ENCODE data around the gene TMEM167A.

TMEM167A gene, protein sequence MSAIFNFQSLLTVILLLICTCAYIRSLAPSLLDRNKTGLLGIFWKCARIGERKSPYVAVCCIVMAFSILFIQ
- 56.0 to 74.2 reads per million in 2 donors for total RNA-seq

DNA sequence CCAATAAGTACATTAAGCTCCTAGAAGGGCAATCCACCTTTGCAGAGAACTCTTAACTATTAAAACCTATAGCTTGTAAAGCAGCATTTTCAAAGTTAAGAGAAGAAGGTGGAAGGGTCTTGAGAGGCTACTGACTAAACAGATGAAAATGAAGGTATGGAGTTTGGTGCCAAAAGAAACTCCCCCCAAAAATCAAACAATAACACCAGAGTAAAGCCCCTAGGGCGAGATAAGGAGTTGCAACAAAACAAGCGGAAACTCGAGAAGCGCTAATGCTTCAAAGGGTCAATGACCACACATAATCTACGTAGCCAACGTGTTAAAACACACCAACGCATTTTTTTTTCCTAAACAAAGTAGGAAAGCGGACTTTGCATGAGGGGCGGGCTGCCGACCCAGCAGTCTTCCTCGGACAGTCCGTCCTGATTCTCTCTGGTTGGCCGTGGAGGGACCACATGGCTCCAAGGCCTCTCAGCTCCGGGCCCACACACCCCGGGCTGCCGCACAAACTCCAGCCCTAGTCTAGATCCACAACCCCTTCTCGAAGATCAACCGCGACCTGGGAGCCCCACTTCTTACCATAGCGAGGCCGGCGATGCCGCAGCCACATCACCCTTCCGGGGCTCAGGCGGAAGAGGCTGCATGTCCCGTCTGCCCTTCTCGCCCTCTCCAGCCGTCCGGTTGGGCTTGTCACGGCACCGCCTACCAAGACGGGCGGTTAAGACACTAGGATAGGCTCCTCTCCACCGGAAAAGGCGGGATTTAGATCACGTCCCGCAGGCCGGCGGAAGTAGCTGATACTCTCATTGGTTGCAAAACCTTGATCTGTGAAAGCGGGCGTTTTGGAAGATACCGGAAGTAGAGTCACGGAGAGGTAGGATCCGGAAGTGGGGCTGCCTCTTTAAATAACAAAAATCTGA, at the start of gene TMEM167A, which contains the start of gene XRCC4:
TMEM167A (minus strand) TSS at position 653 of the 920 bp plus-strand sequence; CDS start at position 582, 71 bp downstream.
XRCC4 (plus strand) TSS at position 806 of the 920 bp plus-strand sequence. CDS start 27,373 bp downstream, outside the sequence.
- DNase-seq, result peak; percentile 83

DNA sequence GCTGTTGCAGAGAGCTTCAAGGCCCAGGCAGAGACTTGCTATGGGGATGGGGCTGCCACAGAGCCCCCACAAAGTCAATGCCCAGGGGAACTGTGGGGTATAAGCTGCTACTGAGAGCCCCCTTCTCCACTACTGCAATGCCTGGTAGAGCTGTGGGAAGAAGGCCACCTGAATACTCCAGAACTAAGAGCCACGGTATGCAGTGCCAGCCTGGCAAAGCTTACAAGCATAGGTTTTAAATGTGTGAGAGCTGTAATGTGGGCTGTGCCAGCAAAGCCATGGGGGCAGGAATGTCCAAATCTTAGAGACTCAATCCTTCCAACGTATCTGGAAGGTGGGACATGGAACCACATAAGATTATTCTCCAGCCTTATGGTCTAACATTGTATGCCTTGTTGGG, 49.3 kb upstream of the TMEM167A start:
- no peak for DNase-seq

DNA sequence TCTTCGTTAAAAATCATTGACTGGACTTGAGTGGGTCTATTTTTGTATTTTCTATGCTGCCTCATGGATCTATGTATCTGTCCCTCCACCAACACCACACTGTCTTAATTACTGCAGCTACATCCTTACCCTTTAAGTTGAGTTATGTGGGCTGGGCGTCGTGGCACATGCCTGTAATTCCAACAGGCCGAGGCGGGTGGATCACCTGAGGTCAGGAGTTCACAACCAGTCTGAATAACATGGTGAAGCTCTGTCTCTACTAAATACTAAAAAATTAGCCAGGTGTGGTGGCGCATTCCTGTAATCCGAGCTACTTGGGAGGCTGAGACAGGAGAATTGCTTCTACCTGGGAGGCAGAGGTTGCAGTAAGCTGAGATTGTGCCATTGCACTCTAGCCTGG, 48.4 kb upstream of the TMEM167A start:
- no peak for DNase-seq

DNA sequence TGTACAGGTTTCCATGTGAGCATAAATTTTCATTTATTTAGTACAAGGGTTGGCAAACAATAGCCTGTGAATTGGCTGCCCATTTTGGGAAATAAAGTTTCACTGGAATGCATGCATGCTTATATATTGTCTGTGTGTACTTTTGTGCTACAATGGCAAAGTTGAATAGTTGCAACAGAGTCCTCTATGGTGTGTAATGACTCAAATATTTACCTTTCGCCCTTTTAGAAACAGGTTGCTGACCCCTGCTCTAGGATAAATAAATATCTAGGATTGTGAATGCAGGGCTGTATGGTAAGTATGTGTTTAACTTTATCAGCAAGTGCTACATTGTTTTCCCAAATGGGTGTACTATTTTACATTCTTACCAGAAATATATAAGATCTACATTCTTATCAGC, 47.4 kb upstream of the TMEM167A start:
- DNase-seq, result no peak

DNA sequence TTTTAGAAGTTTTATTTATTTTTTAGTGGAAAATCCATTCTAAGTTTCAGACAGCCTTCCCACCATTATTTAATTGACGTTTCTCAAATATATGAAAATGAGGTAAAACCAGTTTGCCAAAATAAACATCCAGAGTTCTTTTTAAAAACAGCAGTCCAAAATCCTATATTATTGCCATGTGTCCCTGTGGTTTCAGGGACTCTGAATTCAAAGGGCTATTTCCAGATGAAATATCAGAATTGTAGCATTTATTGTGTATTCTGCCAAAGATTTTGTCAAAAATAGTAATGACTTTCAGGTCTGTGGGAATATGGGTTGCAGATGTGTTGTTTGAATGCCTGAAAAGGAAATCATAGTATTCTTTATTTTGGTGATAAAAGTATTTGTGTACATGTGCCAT, 41.8 kb upstream of the TMEM167A start:
- DNase-seq, result no peak

DNA sequence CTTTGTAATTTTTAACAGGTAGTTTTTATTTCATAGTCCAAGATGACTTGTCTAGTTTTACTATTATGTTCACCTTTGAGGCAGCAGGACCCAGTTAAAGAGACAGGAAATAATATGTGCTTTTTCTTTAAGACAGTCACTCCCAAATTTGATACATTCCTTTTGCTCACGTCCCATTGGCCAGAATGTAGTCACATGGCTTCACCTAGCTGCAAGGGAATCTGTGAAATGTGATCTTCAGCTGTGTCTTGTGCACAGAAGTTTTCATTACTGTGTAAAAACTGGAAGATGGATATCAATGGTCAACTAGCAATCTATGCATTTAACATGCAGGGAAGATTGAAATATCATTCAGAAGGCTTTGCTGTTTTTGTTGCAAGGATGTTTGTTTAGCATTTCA, 41.3 kb upstream of the TMEM167A start:
- no peak for DNase-seq

DNA sequence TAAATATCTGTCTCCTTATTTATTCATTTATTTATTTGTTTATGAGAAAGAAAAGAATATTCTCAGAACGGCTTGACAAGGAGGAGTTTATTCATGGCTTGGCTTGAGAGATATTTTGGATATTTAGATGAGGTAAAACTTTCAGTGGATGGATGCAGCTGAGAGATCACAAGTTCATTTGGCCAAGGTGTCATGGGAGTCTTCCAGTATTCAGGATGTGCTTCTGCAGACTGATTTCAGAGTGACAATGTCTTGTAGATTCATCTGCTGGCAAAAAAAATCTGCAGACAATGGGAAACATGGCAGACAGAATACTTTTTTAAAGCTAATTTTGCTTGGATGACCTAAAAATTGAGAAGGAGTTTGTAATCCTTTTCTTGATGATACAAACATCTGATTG, 38.6 kb upstream of the TMEM167A start:
- DNase-seq, result no peak

DNA sequence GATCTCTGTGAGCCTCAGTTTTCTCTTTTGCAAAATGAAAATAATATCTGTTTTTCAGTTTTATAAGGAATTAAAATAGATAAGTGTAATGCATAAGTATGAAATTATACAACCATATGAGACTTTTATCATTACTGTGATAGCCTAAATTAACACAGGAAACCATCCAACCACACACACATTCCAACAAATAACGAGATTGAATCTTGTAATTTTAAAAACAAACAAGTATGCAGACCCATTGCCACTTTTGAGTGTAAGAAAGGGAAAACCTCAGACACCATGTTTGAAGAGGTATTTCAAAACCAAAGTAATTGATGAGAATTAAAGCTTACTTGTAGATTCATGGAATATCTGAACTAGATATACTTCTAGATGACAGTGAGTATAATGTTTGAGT, 32.2 kb upstream of the TMEM167A start:
- no peak for DNase-seq

DNA sequence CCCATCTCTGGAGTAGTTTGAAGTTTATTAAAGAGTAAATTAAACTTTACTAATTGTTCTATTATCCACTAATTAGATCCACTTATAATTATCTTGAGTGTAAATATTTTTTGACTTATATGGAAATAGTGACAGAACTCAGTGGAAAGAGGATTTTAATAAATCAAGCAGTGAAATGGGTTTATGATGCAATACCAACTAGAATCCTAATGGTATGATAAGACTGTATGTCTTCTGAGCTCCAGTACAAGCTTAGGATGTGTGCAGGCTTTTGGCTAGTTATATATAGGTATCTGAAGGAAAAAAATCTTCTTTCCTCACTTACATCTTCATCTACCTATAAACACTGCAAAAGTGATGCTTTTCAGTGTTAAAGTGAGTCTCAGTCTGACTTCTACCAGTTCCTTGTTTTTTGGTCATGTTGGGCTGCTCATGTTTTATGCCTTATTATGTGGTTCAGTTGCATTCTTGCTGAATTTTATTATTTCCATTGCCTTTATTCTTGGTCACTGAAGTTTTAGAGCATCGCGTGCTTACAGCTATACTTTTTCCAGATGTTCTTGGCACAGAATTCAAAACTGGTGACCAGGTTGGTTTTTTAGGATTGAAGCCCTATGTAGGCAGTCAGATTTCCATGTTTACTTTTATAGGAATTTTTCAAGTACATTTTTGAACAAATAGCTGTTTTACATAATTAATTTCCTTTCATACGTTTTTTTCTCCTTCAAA, 30.7 kb upstream of the TMEM167A start:
- DNase-seq, result no peak

DNA sequence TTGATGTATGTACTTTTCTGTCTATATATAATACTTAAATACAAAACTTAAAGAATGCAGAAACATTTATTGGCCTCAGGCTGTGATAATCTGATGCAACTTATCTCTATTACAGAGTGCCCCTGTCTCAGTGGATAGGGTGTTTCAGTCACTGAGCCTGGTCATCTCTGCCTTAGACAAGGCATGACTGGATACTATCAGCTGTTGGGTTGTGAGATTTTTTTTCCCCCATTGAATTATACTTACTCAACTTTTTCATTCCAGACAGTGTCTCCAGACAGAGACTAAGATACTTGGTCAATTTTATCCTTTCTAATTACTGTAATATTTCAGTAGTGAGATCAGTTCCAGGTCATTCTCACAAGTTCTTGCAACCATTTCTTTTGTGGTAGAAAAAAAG, 26.8 kb upstream of the TMEM167A start:
- no peak for DNase-seq

DNA sequence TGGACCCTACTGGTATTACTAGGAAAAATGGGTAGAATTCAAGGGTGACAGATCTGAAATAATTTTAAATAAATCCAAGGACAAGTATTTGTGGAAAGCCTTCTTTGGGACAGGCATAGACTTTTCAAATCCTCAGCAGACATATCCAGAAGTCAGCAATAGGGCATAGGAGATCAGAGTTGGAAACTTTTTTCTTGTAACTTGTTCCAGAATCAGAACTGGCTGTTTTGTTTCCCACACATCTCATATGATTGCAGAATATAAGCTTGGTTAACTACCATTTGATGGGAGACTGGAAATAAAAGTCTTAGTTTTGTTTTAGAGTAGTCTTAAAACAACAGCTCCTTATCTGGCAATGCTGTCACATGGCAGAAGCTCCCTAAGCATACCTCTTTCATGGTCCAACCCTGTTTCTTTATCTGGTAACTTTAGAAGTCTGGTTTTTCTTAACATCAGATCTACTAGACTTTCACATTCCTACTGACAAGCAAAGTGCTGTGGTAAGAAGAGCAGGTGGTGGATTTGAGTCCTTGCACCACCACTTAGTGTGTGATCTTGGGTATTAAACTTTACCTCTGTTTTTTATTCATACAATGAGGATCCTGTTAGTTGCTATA, 25.3 kb upstream of the TMEM167A start:
- no peak for DNase-seq

DNA sequence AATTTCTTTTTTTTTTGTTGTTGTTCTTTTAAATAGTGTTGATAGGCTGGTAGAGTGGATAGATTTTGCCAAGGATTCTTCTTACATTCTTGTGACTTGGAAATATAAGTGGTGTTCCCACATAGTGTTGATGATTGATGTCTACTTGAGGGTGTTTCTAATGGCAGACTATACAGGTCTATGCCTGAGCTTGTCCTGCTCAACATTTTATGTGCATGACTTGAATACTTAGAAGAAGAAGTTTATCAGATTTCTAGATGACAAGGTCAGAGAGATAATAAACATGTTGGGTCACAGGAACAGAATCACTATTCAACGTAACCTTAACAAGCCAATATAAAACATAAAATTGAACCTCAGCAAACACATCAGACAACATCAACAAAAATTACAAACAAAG, 24.3 kb upstream of the TMEM167A start:
- DNase-seq, result no peak

DNA sequence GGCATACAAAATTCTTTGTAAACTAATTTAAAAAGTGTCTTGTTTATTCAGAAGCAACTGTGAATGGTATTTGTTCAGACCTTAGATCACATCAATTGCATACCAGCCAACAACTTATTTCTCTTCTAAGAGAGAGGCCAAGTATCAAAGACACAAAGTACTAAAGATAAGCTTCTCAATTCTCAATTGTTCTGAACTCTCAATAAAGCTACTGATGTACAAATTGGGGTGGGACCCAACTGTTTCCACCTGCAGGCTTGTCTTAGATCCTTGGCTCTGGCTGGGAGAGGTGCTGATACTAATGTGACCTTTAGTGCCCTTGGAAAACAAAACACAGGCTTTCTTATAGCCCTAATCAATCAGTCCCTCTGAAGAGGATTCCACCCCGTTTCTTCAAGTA, 22.3 kb upstream of the TMEM167A start:
- DNase-seq, result no peak

DNA sequence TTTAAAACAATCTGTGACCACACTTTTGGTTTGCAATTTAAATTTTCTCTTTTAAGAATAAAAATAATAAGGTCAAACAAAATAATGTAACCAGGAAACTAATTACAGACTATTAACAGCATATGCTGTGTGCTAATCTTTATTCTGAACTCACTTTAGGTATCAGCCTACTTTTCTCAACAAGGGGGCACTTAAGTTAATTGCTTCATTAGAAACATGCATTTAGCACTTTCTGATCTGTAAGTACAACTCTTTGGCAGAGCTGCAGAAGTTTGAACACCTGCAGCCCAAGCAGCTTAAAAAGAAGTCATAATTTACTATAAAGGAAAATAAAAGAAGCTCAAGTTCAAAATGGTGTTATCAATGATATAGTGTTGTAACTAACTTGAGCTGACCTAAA, 21.8 kb upstream of the TMEM167A start:
- DNase-seq, result no peak

DNA sequence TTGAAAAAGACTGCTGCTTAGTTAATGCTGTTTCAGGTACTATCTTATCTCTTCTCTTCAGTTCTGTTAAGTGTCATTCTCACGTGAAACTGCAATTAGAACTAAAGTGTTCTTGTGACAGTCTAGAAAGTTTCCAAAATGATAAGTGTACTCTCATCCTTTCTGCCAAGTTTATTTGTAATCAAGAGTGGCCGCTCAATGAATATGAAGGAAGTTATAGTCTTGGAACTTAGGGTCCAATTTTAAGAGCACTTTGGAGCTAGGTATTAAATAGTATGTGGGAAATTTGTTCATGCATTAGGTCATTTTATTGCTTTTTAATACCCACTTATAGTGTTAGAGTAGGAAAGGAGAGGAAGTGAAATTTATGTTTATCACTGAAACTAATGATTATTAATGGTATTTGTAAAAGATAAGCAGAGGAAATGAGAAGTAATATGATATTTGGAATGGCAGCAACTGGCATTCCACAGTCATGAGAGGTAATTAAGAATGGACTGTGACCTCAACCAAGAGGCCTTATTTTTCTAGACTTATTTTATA, 20.6 kb upstream of the TMEM167A start:
- DNase-seq, result no peak

DNA sequence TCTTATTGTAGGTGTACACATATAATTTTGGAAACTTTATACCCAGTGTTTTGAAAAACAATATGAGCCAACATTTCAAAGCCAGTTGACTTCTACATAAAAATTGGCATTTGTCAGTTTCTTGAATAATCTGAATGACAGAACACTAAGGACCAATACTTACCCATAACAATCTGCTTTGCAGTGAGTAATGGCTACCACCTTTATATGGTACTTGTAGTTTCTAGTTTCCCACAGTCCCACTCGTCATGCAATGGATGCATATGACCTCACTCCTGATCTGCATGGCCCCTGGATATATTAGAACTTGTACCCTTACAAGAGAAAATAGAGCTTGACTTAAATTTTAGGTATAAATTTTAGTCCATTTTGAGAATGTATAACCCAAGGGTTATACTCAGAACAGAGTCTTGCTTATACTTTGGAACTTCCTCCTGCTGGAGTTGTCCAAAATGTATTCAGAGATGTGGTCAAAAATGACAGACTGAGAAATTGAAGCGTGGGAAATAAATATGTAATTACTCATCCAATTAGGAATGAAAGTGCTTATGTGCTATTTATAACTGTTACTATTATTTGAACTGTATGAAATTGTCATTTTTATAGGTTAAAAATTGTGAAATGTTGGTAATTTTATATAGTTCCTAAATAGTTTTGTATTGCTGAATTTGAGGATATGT, 19.6 kb upstream of the TMEM167A start:
- DNase-seq, result no peak

DNA sequence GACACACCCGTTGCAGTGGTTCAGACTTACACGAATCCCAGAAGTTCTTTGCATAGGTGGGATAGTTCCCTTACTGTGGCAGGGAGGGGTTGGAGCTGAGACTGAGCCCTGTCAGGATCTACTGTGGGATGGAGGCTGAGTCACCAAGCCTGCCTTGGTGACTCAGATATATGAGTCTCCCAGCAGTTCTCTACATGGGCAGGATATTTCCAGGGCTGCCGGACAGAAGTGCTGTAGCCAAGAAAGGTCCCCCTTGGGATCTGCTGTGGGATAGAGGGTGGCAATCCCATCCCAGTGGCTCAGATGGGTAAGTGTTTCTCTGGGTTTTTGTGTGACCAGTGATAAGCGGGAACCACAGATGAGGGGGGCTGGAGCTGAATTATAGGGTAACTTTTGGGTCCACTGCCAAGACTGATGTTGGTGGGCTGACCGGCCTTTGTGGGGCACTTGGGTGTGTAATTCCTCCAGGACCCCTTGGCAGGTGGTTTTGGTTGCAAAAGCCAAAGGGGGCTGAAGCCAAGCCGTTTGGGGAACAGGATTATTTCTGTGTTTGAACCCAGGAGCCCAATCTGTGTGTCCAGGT, 18.9 kb upstream of the TMEM167A start:
- DNase-seq, result no peak

DNA sequence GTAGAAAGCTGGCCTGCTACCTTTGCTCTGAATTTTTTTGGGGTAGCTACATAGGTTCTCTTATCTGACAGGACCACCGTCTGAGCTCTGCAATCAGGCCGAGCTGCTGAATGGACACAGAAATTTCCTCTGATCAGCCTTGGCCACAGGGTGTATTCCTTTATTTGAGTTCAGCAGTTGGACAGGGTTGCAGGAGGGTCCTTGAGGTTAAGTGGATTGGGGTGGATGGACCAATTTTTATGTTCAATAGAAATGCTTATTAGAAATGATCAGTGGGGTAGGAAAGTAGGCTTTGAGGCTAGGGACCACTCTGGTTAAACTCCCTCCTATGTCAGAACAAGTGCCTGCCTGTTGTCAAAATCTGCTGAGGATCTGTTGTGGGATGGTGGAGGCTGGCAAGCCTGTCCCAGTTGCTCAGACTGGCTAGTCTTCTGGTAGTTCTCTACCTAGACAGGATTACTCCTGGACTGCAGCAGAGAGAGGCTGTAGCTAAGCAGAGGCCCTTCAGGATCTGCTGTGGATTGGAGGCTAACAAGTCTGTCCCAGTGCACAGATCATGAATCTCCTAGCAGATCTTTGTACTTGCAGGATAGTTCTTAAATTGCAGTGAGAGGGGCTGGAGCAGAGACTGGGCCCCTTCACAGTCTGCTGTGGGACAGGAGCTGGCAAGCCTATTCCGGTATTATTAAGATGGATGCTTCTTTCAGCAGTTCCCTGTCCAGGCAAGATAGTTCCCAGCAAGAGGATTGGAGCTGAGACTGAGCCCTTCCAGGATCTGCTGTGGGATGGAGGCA, 18.2 kb upstream of the TMEM167A start:
- DNase-seq, result no peak

DNA sequence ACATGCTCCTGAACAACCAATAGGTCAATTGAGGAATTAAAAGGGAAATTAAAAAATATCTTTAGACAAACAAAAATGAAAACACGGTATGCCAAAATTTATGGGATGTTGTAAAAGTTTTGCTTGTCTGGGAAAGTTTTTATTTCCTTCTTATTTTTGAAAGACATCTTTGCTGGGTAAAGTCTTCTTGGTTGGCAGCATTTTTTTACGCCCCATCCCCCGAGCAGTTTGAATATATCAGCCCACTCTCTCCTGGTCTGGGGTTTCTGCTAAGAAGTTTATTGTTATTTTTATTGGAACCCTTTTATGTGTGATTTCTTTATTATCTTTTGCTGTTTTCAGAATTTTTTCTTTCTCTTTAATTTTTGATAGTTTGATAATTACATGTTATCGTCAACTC, 16.5 kb upstream of the TMEM167A start:
- no peak for DNase-seq

DNA sequence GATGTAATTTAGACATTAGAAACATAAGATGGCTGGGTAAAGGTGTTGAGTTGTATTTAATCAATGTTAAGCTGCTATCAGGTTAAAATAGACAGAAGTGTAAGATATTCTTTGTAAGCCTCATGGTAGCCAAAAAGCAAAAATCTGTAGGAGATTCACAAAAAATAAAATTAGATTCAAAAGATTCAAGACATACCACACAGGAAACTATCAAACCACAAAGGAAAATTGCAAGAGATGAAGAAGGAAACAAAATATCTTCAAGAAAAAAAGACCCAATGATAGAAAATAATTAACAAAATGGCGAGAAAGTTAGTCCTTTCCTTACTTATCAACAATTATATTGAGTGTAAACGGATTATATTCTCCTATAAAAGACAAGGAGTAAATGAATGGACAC, 15.4 kb upstream of the TMEM167A start:
- DNase-seq, result no peak

DNA sequence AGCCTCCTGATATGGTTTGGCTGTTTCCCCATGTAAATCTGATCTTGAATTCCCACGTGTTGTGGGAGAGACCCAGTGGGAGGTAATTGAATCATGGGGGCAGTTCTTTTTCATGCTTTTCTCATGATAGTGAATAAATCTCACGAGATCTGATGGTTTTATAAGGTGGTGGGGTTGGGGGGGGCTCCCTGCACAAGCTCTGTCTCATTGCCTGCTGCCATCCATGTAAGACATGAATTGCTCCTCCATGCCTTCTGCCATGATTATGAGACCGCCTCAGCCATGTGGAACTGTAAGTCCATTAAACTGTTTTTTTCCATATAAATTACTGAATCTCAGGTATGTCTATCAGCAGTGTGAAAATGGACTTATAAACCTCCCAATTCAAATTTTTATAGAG, 13.0 kb upstream of the TMEM167A start:
- no peak for DNase-seq

Measured in T-helper 9 cell (primary cell).